GM18511 (cell line): ENCODE results near the gene KRT20.

Experiments used
- ATAC-seq: cut with Tn5 transposase; IDR thresholded peaks from one replicate; pipeline ENCODE4 v1.9.1; 2021; ENCODE audit warnings: mild to moderate bottlenecking, moderate library complexity; ENCODE audit not compliant: unreplicated experiment

The KRT20 gene

GRCh38 chr17:40854175-40854814, 30.7 kb downstream of the KRT20 start:
- no peak for ATAC-seq

- no peak for ATAC-seq
These were observed 32.7 kb downstream of the KRT20 start for GRCh38 chr17:40852364-40852763.

GRCh38 chr17:40850293-40850972, 34.6 kb downstream of the KRT20 start:
- ATAC-seq, result no peak

- ATAC-seq, result no peak
These were observed 35.3 kb downstream of the KRT20 start for GRCh38 chr17:40849723-40850122.

- no peak for ATAC-seq
These were observed 36.3 kb downstream of the KRT20 start for GRCh38 chr17:40848583-40849235.

- no peak for ATAC-seq
These were observed 38.4 kb downstream of the KRT20 start for GRCh38 chr17:40846515-40847144.

- ATAC-seq, result no peak
These were observed 40.4 kb downstream of the KRT20 start for GRCh38 chr17:40844671-40845107.

- ATAC-seq, result no peak
These were observed 41.8 kb downstream of the KRT20 start for GRCh38 chr17:40843242-40843641.

GRCh38 chr17:40841246-40841645, 43.8 kb downstream of the KRT20 start:
- no peak for ATAC-seq

GRCh38 chr17:40839194-40839593, 45.8 kb downstream of the KRT20 start:
- ATAC-seq, result no peak

GRCh38 chr17:40836020-40836419, 49.0 kb downstream of the KRT20 start:
- ATAC-seq, result no peak

GRCh38 chr17:40833882-40834281, 51.2 kb downstream of the KRT20 start:
- no peak for ATAC-seq

GRCh38 chr17:40832840-40833239, 52.2 kb downstream of the KRT20 start:
- no peak for ATAC-seq

GRCh38 chr17:40830085-40830776, 54.8 kb downstream of the KRT20 start:
- ATAC-seq, result no peak

GRCh38 chr17:40828454-40829044, 56.5 kb downstream of the KRT20 start:
- ATAC-seq, result no peak

GRCh38 chr17:40827746-40828453, 57.1 kb downstream of the KRT20 start:
- ATAC-seq, result no peak
